ENCODE results near the gene EDC4. TPM values are rescaled to one million over a fixed set of nuclear protein-coding genes. Genes with fewer than 3 reads are reported as not detected.

EDC4 gene
- total and polyA plus RNA-seq, 2 donors from 2014 or later: 44.7 to 56.5 TPM

- FAIRE-seq (no peak), DNase-seq (no peak)
- TF ChIP-seq CTCF (IDR thresholded peaks at IDR 0.05; ENCODE audit: borderline replicate concordance, extremely low read depth, insufficient read depth): no peak
- Histone ChIP-seq H3K9me3 (ENCODE audit: control insufficient read depth in 2 of 3, insufficient read depth in 1 of 3, low read length in 3 of 3) (no peaks in the 10 kb centered on the region), H3K9ac (ENCODE audit: low read length in 3 of 3) (no peak overlapping the region), H3K27me3 (ENCODE audit: control insufficient read depth, insufficient read depth, low read length) (no peaks in the 10 kb centered on the region), H3K27ac (ENCODE audit: low read depth in 2 of 2, low read length in 2 of 2) (no peak overlapping the region), H3K36me3 (ENCODE audit: control insufficient read depth in 2 of 3, insufficient read depth in 3 of 3, low read length in 3 of 3) (peaks cover 0 to 13% (median 7%) of the 10 kb centered on the region in 3 donors), H3K4me3 (ENCODE audit: low read length in 3 of 3) (no peak overlapping the region), H3K4me1 (ENCODE audit: control insufficient read depth in 2 of 3, insufficient read depth in 2 of 3, low read depth in 1 of 3, low read length in 3 of 3) (no peaks in the 10 kb centered on the region)
- intact Hi-C loops (cut with DNase I): no loop called here
Observed at GRCh38 chr16:67825906-67826305, 46.9 kb upstream of the EDC4 start.

GRCh38 chr16:67828651-67829050, 44.2 kb upstream of the EDC4 start:
- DNase-seq: no peak
- Histone ChIP-seq H3K9ac (ENCODE audit: low read length in 3 of 3) (no peak overlapping the region), H3K4me3 (ENCODE audit: low read length in 3 of 3) (no peak overlapping the region), H3K36me3 (ENCODE audit: control insufficient read depth in 2 of 3, insufficient read depth in 3 of 3, low read length in 3 of 3) (peaks cover 0 to 22% (median 10%) of the 10 kb centered on the region in 3 donors), H3K9me3 (ENCODE audit: control insufficient read depth in 2 of 3, insufficient read depth in 1 of 3, low read length in 3 of 3) (no peaks in the 10 kb centered on the region), H3K4me1 (ENCODE audit: control insufficient read depth in 2 of 3, insufficient read depth in 2 of 3, low read depth in 1 of 3, low read length in 3 of 3) (peaks cover 0 to 8% (median 3%) of the 10 kb centered on the region in 3 donors), H3K27ac (ENCODE audit: low read depth in 2 of 2, low read length in 2 of 2) (no peak overlapping the region), H3K27me3 (ENCODE audit: control insufficient read depth, insufficient read depth, low read length) (no peaks in the 10 kb centered on the region)
- TF ChIP-seq CTCF (IDR thresholded peaks at IDR 0.05; ENCODE audit: borderline replicate concordance, extremely low read depth, insufficient read depth): no peak
- intact Hi-C loops (cut with DNase I): no loop called here
- FAIRE-seq: no peak

GRCh38 chr16:67833030-67833414, 39.8 kb upstream of the EDC4 start:
- Histone ChIP-seq H3K36me3 (ENCODE audit: control insufficient read depth in 2 of 3, insufficient read depth in 3 of 3, low read length in 3 of 3) (peaks cover 0 to 20% (median 10%) of the 10 kb centered on the region in 3 donors), H3K4me3 (ENCODE audit: low read length in 3 of 3) (peak overlapping the region; percentile 31 to 87 (median 57)), H3K27ac (ENCODE audit: low read depth in 2 of 2, low read length in 2 of 2) (no peak overlapping the region), H3K27me3 (ENCODE audit: control insufficient read depth, insufficient read depth, low read length) (no peaks in the 10 kb centered on the region), H3K9ac (ENCODE audit: low read length in 3 of 3) (peak overlapping the region; percentile 38 to 81 (median 38)), H3K9me3 (ENCODE audit: control insufficient read depth in 2 of 3, insufficient read depth in 1 of 3, low read length in 3 of 3) (no peaks in the 10 kb centered on the region), H3K4me1 (ENCODE audit: control insufficient read depth in 2 of 3, insufficient read depth in 2 of 3, low read depth in 1 of 3, low read length in 3 of 3) (peaks cover 0 to 12% (median 3%) of the 10 kb centered on the region in 3 donors)
- intact Hi-C loops (cut with DNase I): no loop called here
- TF ChIP-seq CTCF (IDR thresholded peaks at IDR 0.05; ENCODE audit: borderline replicate concordance, extremely low read depth, insufficient read depth): no peak
- DNase-seq (no peak), FAIRE-seq (no peak)

All from kidney (tissue), 14 donors.